Esophagus muscularis mucosa (tissue), 4 donors: Measurements from ENCODE around the gene SETBP1. TPM values are rescaled to one million over a fixed set of nuclear protein-coding genes. Genes with fewer than 3 reads are reported as not detected.

ENCODE experiments used
- DNase-seq: peaks from one replicate; pipeline ENCODE4 v3.0.0-alpha.2; 2017; ENCODE audit errors: extremely low spot score
- H3K27ac ChIP-seq, 4 donors: fragments of 200-600 bp; sonication (generic); replicated peaks in 1 of 4; 1 replicate in 3 of 4; 2 replicates in 1 of 4; pipeline ENCODE4 v1.5.1; 2016 to 2019; ENCODE audit warnings: mild to moderate bottlenecking in 1 of 4
- H3K27me3 ChIP-seq, 4 donors: fragments of 200-600 bp; sonication (generic); one replicate each; pipeline versions ENCODE4 v1.5.1 to v1.6.0; 2016 to 2019
- H3K36me3 ChIP-seq, 4 donors: fragments of 200-600 bp; sonication (generic); one replicate each; pipeline ENCODE4 v1.5.1; 2016 to 2019
- H3K4me1 ChIP-seq, 4 donors: fragments of 200-600 bp; sonication (generic); one replicate each; pipeline ENCODE4 v1.5.1; 2016 to 2019
- H3K4me3 ChIP-seq, 4 donors: fragments of 200-600 bp; sonication (generic); 1 replicate in 2 of 4; 2 replicates in 2 of 4; pipeline ENCODE4 v1.5.1; 2016 to 2019; ENCODE audit warnings: mild to moderate bottlenecking in 4 of 4, moderate library complexity in 1 of 4
- H3K9me3 ChIP-seq, 4 donors: fragments of 200-600 bp; sonication (generic); 1 replicate in 3 of 4; 2 replicates in 1 of 4; pipeline ENCODE4 v1.5.1; 2016 to 2019
- CTCF ChIP-seq, 3 experiments: fragments of 200-600 bp in 2 of 3; fragments of 450-650 bp in 1 of 3; sonication (generic) in 2 of 3; IDR thresholded peaks; one replicate each; pipeline ENCODE4 v1.5.1; 2017 to 2019; ENCODE audit warnings: antibody characterized with exemption in 3 of 3, mild to moderate bottlenecking in 2 of 3, moderate library complexity in 1 of 3
- EP300 ChIP-seq: sonication (generic); formaldehyde crosslinking; IDR thresholded peaks from one replicate; pipeline ENCODE4 v1.6.1; 2017; ENCODE audit warnings: antibody characterized with exemption
- POLR2A ChIP-seq: fragments of 450-650 bp; IDR thresholded peaks from one replicate; pipeline ENCODE4 v1.6.1; 2017; ENCODE audit warnings: antibody characterized with exemption, moderate library complexity, mild to moderate bottlenecking, low read depth
- POLR2AphosphoS5 ChIP-seq, 2 donors: sonication (generic); formaldehyde crosslinking; IDR thresholded peaks; one replicate each; pipeline ENCODE4 v1.6.1; 2017; ENCODE audit warnings: antibody characterized with exemption in 2 of 2
- whole genome bisulfite sequencing: methylation state at CpG from one replicate; pipeline ENCODE4 v1.1.5; 2018; 5-methylcytosine and 5-hydroxymethylcytosine counted together
- intact Hi-C: fragments of 100-400 bp; cut with DNase I; formaldehyde crosslinking; loops from one replicate; pipeline ENCODE4 v1.15.1; 2023
- total RNA-seq, 4 donors: library from RNA; depleted of rRNA; stranded (reverse); fragments of >200 nt; gene quantifications; one replicate each; pipeline versions ENCODE4 v1.1.0 to v1.2.1, GENCODE V29; 2016

SETBP1 gene
- total RNA-seq, 4 donors from 2014 or later, result 40.9 to 86.5 (median 65.1) TPM

GRCh38 chr18:44911260-44911659, 230.6 kb downstream of the SETBP1 start:
- no peak for TF ChIP-seq CTCF (IDR thresholded peaks at IDR 0.05)
- TF ChIP-seq POLR2A, result no peak
- TF ChIP-seq POLR2AphosphoS5 (IDR thresholded peaks at IDR 0.05), result no peak
- TF ChIP-seq EP300, result no peak

GRCh38 chr18:44911773-44912172, 231.1 kb downstream of the SETBP1 start:
- H3K4me1 ChIP-seq, result peaks cover 6 to 55% (median 32%) of the 10 kb centered on the region in 4 donors

More at GRCh38 chr18:44911260-44911659, 230.6 kb downstream of the SETBP1 start:
- 91% methylated on average over 4 of the region's 4 CpGs for WGBS
- Histone ChIP-seq H3K27me3 (no peaks in the 10 kb centered on the region), H3K36me3 (no peaks in the 10 kb centered on the region), H3K27ac (no peak overlapping the region), H3K4me3 (no peak overlapping the region), H3K4me1 (peaks cover 4 to 50% (median 27%) of the 10 kb centered on the region in 4 donors), H3K9me3 (no peaks in the 10 kb centered on the region)
- intact Hi-C loops, result no loop called here
- DNase-seq, result no peak

GRCh38 chr18:44912740-44913478, 232.2 kb downstream of the SETBP1 start:
- Histone ChIP-seq H3K27ac (no peak overlapping the region), H3K9me3 (no peaks in the 10 kb centered on the region), H3K4me3 (no peak overlapping the region), H3K36me3 (no peaks in the 10 kb centered on the region), H3K27me3 (no peaks in the 10 kb centered on the region), H3K4me1 (peaks cover 18 to 66% (median 44%) of the 10 kb centered on the region in 4 donors)
- intact Hi-C loops, result no loop called here
- WGBS, result 87% methylated on average over 6 of the region's 6 CpGs
- DNase-seq, result no peak
- TF ChIP-seq EP300 (no peak), POLR2A (no peak), CTCF (IDR thresholded peaks at IDR 0.05) (no peak), POLR2AphosphoS5 (IDR thresholded peaks at IDR 0.05) (no peak)

More at GRCh38 chr18:44911773-44912172, 231.1 kb downstream of the SETBP1 start:
- intact Hi-C loops, result no loop called here
- DNase-seq, result no peak
- TF ChIP-seq POLR2A (no peak), POLR2AphosphoS5 (IDR thresholded peaks at IDR 0.05) (no peak), EP300 (no peak), CTCF (IDR thresholded peaks at IDR 0.05) (no peak)
- no peaks in the 10 kb centered on the region for H3K36me3 ChIP-seq
- H3K27me3 ChIP-seq, result no peaks in the 10 kb centered on the region
- no peak overlapping the region for H3K27ac ChIP-seq
- no peak overlapping the region for H3K4me3 ChIP-seq
- no peaks in the 10 kb centered on the region for H3K9me3 ChIP-seq
- WGBS, result 91% methylated on average over 3 of the region's 3 CpGs

GRCh38 chr18:44914028-44914427, 233.3 kb downstream of the SETBP1 start:
- no peak for DNase-seq
- TF ChIP-seq POLR2AphosphoS5 (IDR thresholded peaks at IDR 0.05), result no peak
- TF ChIP-seq POLR2A, result no peak
- no peak for TF ChIP-seq EP300
- no peak for TF ChIP-seq CTCF (IDR thresholded peaks at IDR 0.05)
- intact Hi-C loops, result no loop called here
- Histone ChIP-seq H3K27me3 (no peaks in the 10 kb centered on the region), H3K4me1 (peaks cover 24 to 72% (median 48%) of the 10 kb centered on the region in 4 donors), H3K9me3 (no peaks in the 10 kb centered on the region), H3K36me3 (no peaks in the 10 kb centered on the region), H3K27ac (no peak overlapping the region), H3K4me3 (no peak overlapping the region)
- WGBS, result 96% methylated on average over 5 of the region's 5 CpGs
